GM18951 (cell line): ENCODE results near the gene MIDN.

Experiments used
- POLR2A ChIP-seq: IDR thresholded peaks from 4 replicates; pipeline ENCODE4 v1.6.1; 2011; ENCODE audit warnings: mild to moderate bottlenecking; ENCODE audit not compliant: insufficient read length, insufficient read depth; ENCODE audit errors: extremely low read depth
- in situ Hi-C: fragments of 300-500 bp; cut with MboI; formaldehyde crosslinking; loops from one replicate; pipeline ENCODE4 v1.12.0; 2022; ENCODE audit warnings: low sequenced_read_pairs, mixed read lengths, inconsistent platforms; ENCODE audit not compliant: unreplicated experiment

Gene MIDN

GRCh38 chr19:1273263-1274041 is 25.1 kb downstream of the MIDN start:
- in situ Hi-C loops, result no loop called here
- peak; percentile 21 for TF ChIP-seq POLR2A

- in situ Hi-C loops, result no loop called here
Observed at GRCh38 chr19:1274081-1274851, 25.9 kb downstream of the MIDN start.

GRCh38 chr19:1274852-1275259 is 26.5 kb downstream of the MIDN start:
- in situ Hi-C loops, result no loop called here
- TF ChIP-seq POLR2A, result no peak

More at GRCh38 chr19:1274081-1274851, 25.9 kb downstream of the MIDN start:
- no peak for TF ChIP-seq POLR2A

- in situ Hi-C loops, result no loop called here
- TF ChIP-seq POLR2A, result peak; percentile 95
Observed at GRCh38 chr19:1275260-1275975, 27.0 kb downstream of the MIDN start, which contains the start of gene FAM174C. TSS of gene FAM174C (plus strand) at chr19:1275530. CDS start at chr19:1275550, 20 bp downstream.

- in situ Hi-C loops, result no loop called here
- no peak for TF ChIP-seq POLR2A
Observed at GRCh38 chr19:1275976-1276627, 27.7 kb downstream of the MIDN start.

- in situ Hi-C loops, result no loop called here
- TF ChIP-seq POLR2A, result no peak
Observed at GRCh38 chr19:1276628-1277022, 28.2 kb downstream of the MIDN start.

GRCh38 chr19:1277061-1277460 is 28.7 kb downstream of the MIDN start:
- no peak for TF ChIP-seq POLR2A
- in situ Hi-C loops, result no loop called here

- in situ Hi-C loops, result no loop called here
- no peak for TF ChIP-seq POLR2A
Observed at GRCh38 chr19:1278074-1278473, 29.7 kb downstream of the MIDN start.

- TF ChIP-seq POLR2A, result no peak
- in situ Hi-C loops, result no loop called here
Observed at GRCh38 chr19:1278713-1279660, 30.6 kb downstream of the MIDN start.

GRCh38 chr19:1279782-1280341 is 31.5 kb downstream of the MIDN start:
- in situ Hi-C loops, result no loop called here
- TF ChIP-seq POLR2A, result no peak
